Measurements from ENCODE around the gene IQCE.
"Not testable (repeated sequence)": the region's sequence is repeated elsewhere in the genome, so short reads cannot be mapped to it uniquely, and the experiment has no call there.

Gene IQCE

DNA sequence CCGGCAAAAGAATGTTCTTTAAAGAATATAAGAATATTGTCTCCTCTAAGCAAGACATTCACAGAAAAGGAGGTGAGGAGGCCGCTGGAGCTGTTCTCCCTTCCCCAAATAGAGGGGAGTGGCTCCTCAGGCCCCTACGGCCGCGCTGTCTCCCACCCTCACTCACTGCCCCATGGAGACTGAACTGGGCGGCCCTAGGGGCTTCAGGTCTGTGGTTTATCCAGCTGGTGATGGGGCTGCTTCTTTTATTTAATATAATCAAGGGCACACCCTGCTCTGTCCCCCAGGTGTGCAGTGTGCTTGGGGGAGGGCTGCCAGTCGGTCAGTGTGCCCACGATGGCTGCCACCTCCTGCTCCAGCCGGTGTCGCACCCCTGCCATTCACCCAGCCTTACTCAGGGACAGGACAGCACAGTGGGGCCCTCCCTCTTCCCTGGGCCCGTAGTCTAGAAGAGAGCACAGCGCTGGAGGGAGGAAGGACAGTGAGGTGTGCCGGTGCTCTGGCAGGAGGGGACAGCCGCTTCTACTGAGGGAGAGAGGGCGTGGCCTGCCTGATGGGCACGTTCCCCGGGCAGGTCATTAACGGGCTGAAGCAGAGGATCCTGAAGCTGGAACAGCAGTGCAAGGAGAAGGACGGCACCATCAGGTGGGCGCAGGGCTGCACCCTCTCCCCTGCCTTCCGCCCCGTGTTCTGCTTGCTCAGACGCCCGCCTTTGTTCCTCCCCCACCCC lies 23.4 kb downstream of the IQCE start:
- no peak for DNase-seq

DNA sequence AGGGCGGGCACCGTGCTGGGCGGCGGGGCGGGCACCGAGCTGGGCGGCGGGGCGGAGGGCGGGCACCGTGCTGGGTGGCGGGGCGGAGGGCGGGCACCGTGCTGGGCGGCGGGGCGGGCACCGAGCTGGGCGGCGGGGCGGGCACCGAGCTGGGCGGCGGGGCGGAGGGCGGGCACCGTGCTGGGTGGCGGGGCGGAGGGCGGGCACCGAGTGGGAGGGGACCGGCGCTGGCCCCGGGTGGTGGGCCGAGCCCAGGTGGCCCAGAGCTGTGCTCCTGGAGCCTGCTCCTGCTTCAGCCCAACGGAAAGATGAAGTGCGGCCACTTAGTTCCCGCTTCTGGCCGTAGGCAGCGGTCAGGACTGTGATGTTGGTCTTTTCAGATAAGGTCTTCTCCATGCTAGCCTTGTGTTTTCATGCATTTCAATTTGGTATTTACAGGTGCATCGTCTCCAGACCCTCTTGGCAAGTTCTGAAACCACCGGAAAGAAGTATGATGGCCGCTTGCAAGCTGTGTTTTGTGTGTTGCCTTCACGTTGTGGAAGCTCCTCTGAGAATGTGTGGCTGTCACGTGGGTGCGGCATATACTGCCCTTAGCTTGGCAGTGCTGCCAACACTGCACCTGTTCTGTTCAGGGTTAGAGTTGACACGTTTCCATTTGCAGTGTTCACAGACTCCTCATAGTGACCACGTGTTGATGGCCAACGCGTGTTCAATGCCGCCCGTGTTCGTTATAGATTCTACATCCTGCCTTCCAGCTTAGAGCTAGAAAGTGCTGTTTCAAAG lies 25.2 kb downstream of the IQCE start:
- DNase-seq: no peak

DNA sequence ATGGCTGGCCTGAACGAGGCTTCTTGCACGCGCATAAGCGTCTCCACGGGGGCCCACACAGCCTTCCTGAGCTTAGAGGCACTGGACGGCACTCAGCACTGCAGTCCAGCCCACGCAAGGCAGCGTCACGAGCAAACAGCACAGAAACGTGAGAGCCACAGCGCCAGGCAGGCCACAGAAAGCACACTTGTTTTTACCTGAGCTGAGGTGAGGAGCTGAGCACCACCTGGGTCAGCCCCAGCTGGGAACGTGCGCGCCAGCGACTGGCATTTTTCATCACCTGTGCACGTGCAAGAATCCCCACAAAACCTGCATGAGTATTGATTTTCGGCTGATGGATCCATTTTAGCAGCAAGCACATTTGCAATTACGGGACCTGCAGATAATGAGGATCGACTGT lies 26.7 kb downstream of the IQCE start:
- DNase-seq: no peak

DNA sequence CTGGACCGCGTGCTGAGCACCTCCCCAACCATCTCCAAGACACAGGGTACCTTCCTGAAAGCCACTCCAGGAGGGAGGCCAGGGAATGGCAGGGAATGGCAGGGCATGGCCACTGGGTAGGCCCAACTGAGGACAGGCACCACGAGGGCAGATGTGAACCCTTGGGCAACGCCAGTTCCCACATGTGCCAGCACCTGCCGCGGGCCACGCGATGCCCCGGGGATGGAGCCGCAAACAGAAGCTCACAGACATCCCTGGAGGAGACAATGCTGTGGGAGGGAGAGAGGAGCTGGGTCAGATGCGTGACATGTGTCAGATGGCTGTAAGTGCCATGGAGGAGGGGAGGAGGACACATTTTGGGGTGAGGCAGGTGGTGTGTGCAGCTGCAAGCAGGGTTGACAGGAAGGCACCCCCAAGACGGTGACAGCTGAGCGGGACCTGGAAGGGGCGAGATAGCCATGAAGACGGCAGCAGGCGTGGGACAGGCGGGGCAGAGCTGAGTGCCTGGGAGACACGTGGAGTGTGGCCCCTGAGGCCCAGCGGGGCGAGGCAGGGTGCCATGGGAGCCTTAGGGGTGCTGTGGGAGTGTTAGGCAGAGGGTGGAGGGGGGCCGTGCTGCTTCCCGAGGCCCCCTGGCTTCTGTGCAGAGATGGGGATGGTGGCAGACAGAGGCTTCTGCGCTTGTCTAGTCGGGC lies 27.7 kb downstream of the IQCE start:
- no peak for DNase-seq

DNA sequence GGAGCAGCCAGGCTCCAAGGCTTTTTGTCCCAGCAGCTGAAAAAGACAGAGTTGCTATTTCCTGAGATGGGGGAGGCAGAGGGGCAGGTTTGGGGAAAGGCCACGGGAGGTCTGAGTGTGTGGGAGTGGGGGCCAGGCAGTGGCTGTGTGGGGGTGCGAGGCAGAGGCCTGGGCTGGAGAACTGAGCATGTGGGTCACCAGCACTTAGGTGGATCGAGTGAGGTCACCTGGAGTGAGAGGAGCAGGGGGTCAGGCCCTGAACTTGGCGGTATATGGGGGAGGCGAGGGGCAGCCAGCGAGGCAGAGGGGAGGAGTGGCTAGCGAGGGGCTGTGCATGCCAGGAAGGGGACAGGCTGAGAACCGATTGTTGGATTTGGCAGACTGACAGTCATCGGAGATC lies 28.4 kb downstream of the IQCE start:
- no peak for DNase-seq

DNA sequence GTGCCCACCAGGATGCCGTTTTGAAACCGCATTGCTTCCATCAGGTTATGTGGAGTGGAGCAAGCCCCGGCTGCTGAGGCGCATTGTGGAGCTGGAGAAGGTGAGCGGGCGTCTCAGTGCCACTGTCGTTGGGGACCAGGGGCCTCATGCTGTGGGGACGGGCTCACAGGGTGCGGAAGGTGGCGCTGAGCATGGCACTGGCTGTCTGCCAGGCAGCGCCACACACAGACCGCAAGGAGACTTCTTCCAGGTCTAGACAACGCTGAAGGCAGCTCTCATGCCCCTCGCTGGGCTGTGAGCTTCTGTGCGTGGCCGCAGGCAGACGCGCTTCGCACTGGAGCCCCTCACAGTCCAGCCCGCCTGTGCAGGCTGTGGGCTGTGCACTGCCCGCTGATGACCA lies 29.0 kb downstream of the IQCE start:
- DNase-seq: no peak

DNA sequence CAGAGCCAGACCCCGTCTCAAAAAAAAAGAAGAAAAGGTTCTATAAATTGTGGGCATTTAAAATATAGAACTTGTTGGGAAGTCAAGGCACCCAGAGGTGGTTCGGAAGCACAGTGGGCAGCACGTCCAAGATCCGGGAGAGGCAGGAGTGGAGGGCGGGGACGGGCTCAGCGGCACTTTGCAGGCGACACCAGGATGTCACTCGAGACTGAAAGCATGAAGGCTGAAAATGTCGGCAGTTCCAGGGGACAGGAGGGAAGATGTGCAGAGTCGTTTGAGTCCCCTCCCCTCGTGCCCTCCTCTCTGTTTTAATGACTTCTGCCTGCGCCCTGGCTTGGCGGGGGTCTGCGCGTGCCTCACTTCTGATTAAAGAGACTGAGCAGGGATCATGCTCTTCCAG lies 30.6 kb downstream of the IQCE start:
- no peak for DNase-seq

DNA sequence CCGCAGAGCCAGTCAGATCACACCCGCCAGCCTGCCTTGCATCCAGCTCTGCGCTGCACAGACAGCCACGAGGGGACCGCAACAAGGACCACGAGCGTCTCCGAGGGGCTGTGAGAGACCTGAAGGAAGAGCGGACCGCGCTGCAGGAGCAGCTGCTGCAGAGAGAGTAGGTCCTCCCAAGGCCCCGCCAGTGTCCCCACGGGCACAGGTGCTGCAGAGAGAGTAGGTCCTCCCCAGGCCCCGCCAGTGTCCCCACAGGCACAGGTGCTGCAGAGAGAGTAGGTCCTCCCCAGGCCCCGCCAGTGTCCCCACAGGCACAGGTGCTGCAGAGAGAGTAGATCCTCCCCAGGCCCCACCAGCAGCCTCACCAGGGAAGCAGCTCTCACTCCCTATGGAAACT lies 31.2 kb downstream of the IQCE start:
- DNase-seq: not testable (repeated sequence)

DNA sequence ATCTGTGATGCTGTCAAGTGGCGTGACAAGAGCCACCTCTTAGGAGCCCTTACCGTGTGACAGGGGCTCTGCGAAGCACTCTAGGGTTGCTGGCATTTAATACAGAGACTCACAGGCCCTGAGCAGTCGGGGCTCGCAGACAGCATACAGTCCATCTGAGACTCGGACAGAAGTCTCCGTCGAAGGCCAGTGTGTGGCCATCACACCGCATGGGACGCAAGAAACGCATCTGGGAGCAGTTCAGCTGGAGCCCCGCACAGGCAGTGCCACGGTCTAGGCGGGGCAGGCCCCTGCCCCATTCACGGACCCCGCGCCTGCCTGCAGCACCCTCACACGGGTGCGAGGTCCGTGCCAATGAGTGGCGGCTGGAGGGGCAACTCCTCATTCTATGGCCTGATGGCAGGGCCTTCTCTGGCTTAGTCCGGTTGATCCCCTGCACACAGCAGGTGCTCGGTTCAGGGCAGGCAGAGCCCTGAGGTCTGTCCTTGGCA lies 33.6 kb downstream of the IQCE start:
- DNase-seq: no peak

DNA sequence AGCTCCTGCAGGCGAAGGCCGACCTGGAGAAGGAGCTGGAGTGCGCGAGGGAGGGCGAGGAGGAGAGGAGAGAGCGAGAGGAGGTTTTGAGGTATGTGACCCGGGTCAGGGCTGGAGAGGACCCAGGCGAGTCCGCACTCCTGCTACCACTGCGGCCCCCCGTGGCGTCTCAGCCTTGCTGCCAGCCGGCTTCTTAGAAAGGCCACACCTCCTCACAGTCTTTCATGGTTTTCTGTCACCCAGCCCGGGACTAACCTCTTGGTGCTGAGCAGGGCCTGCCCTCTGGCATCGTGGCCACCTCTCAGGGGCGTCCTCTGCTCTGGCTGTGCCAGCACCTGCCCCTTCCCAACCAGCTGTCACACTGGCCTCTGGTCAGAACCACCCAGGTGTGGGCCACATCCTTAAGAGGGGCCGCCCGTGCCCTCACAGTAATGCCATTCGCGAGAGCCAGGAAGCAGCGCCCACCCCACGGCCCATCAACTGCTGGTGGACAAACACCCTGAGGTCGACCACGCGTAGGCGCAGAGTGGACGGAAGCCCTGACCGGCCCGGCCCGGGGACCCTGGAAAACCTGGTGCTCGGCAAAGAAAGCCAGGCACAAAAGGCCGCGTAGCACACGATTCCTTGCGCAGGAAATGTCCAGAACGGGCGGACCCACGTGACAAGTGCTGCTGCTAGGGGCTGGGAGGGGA lies 34.4 kb downstream of the IQCE start:
- DNase-seq: no peak

DNA sequence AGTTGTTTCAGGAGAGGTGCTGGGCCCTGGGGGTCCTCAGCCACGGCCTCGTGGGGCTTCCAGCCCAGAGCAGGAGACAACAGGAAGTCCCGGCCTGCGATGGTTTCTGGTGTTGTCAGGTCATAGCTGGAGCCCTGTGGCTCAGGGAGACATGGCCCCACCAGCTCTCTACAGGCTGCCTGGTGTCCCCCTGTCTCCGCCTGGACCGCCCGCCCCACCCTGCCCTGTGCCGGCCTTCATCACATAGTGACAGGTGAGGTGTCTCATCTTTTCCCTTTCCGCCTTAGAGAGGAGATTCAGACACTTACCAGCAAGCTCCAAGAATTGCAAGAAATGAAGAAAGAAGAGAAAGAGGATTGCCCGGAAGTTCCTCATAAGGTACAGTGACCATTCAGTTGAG lies 35.8 kb downstream of the IQCE start:
- DNase-seq: no peak

DNA sequence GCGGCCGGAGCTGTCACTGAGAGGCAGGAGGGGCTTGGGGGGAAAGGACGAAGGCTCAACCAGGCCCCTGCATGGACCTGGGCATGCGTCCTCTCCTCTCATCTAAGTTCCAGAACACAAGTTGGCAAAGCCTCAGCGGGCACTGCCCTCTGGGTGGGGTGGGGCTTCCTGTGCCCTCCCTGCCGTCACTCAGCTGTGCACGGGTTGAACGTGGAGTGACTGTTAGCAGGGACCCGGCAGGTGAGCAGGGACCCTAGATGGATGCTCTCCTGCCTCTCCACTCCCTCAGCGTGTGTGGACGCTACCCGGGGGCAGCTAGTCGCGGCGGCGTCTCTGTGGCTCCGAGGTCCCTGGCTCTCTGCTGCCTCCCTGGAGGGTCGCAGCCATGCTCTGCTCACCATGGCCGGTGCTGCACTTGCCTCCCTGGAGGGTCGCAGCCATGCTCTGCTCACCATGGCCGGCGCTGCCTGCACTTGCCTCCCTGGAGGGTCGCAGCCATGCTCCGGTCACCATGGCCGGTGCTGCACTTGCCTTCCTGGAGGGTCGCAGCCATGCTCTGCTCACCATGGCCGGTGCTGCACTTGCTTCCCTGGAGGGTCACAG lies 36.6 kb downstream of the IQCE start:
- DNase-seq: no peak

DNA sequence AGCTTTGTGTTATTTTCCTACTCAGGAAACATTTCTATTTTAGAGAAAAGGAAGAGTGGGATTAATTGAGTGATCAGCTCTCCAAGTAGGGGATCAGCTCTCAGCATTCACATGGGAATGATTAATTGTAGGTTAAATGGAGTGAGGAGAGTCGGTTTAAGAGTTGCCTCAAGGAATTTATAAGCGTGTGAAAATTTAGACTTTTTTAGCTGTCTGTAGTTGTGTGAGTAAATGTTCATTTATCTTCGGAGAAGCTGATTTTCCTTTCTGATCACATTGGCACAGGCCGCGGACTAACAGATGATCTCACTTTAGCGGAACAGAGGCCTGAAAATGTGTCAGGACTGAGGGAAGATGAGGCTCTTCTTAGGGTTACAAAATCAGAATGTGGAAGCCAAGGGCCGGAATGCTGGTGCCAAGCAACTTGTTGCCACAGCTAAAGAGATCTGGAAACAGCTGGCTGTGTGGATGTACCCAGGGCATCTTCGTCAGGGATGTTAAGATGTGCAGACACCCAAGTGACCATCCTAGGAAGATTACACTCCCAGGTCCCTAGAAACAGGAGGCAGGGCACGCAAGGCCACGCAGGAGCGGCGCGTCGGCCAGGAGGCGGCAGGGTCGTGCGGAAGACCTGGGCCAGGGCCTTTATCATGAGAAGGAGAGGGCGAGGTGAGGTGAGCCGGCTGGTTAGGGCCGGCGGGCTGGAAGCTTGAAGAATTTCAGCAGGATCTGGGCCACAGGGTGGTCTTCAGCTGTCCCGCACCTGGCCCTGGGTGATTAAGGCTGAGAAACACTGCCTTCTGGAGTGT lies 37.9 kb downstream of the IQCE start:
- no peak for DNase-seq

DNA sequence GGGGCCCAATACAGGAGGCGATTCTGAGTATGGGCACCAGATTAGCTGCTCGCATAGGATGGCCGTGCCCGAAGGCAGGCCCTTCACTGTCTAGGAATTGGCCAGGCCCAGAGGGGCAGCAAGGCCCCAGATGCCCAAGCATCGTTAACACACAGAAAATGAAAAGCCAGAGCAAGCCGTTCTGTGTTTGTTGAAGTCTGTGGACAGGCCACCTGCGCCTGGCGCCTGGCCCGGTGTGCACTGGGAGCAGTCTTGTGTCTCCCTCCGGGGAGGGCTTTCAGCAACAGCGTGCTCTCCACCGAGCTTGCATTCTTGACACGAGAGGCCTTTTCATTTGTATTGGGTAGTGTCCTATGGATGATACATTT lies 38.5 kb downstream of the IQCE start:
- no peak for DNase-seq

DNA sequence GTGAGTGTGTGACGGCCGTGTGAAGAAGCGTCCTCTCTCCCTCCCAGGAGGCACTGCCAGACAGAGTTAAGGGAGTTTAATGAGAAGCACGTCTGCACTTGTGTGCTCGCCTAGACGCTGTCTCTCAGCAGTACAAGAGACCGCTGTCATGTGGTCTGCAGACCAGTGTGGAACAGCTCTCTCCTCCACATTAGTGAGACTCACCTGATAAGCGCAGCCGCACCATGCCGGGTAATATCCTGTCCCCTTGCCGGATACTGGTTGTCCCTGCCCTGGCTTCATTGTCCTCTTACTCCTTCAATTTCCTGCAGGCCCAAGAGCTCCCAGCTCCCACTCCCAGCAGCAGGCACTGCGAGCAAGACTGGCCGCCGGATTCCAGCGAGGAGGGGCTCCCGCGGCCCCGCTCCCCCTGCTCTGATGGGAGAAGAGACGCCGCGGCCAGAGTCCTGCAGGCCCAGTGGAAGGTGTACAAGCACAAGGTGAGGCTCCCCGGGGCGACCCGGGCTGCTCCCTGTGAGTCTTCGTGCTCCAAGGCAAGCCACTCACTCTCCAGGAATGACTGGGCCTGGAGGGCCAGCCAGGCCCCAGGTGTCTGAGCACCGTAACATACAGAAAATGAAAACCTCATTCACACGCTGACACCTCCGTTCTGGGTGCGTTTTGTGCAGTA lies 39.5 kb downstream of the IQCE start:
- no peak for DNase-seq

DNA sequence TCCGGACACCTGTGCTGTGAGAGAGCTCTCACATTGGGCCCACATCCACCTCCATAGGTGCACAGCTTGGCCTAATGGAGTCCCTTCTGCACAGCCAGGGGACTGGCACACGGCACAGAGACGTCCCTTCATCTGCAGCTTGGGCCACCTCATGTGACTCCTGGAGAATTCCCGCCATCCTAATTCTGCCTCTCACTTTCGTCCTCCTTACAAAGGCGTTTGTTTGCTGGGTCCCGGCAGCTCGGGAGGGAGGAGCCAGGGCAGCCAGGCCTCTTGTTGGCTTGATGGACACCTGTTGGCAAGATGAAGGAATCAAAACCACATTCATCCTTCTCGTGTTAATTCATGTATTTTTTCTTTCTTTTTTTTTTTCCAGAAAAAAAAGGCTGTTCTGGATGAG lies 42.3 kb downstream of the IQCE start:
- DNase-seq: no peak

DNA sequence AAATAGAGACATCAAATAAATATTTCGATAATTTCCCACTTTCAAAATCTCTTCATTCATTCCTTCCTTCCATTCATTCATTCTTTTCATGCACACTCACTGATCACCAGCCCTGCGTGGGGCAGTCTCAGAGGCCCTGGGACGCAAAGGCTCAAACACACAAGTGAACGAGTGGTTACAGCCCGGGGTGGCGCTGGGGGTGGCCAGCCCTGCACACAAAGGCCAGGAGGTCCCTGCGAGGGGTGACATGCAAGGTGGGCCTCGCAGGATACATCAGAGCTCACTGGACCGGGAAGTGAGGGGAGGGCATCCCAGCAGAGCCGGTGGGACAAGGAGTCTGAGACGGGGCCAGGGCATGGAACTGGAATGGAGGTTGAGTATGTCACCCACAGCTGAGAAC lies 43.1 kb downstream of the IQCE start:
- DNase-seq: no peak

DNA sequence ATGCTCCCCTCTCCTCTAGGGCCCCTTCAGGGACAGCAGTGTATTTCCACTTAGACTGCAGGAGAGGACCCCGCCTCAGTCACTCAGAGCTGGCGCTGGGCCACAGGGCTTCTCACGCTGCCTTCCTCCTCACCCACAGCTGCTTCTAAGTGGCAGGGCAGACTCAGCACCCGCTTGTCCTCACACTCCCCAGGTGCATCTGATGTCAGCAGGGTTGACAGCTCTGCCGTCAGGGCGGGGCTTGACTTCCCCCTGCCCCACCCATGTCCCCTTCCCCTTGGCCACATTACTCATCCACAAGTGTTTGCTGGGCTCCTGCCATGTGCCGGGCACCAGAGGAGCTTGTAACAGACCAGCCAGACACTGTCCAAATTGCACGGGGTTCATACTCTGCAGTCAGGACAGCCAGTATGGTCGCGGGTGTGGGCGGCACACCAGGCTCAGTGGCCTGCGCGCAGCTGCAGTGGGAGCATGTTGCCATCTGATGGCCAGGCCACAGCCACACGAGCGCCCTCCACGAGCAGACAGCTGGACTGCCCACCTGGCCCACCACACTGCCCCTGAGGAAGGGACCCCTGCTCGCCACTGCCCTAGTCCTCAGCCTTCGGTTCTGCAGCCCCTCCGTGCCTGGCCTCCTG lies 43.7 kb downstream of the IQCE start:
- DNase-seq: no peak

DNA sequence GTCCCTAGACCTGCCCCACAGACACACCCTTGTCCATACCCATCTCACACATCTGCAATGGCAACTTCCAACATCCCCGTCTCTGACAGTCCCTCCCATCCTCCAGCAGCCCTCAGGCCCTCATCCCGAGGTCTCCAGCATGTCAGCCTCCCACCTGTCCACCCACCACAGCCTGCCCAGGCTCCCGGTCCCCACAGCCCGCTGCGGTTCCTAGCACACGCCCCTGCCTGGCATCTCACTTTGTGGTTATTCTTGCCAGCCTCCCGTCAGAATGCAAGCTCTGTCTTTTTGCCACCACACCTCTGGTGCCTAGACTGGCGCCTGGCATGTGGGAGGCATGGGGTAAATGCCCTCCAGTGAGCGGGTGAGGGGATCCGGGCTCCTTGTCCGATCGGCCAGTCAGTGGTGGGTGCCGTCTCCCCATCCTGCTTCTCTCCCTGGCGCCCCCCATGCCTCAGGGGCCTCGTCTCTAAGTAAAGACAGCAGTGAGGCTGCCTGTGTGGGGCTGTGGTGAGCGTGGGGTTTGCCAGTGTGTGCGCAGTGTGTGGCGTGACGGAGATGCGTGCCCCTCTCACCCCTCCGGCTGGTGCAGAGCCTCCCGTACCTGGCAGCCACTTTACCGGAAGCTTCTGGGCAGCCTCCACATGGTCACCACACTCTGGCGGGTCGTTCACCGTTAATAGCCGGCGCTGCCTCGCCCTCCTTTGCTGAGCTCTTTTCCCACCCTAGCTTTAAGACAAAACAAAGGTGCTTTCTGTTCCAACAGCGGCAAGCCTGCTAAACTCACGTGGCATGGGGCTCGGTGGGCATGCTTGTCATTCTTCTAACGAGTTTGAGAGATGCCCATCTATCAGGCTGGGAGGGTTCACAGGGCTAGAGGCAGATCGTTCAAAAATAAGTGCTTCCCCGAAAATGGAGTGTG lies 44.5 kb downstream of the IQCE start:
- DNase-seq: no peak

All from midbrain (tissue), 1 donor.